OCI-LY3 (cell line): ENCODE data around the gene CUL2.
A peak's percentile ranks its signal among the peaks of the same experiment; 100 is the strongest.

Experiments used
- H2AFZ ChIP-seq: fragments of 200-600, 300-600 bp; shearing (Covaris generic); 2 replicates; pipeline ENCODE4 v1.6.0; 2014; ENCODE audit warnings: antibody characterized with exemption, low read depth, low read length
- H3K27ac ChIP-seq: fragments of 200-600, 300-600 bp; sonication (generic); 2 replicates; pipeline ENCODE4 v1.5.1; 2014; ENCODE audit warnings: mild to moderate bottlenecking, low read length, moderate library complexity, mixed read lengths
- H3K27me3 ChIP-seq: fragments of 200-600, 300-600 bp; sonication (generic); 2 replicates; pipeline ENCODE4 v1.6.1; 2014; ENCODE audit warnings: low read depth, low read length, mixed read lengths
- H3K36me3 ChIP-seq: fragments of 200-600, 300-600 bp; sonication (generic); replicated peaks from 2 replicates; pipeline ENCODE3; 2014; ENCODE audit warnings: low read depth, low read length, mixed read lengths
- H3K4me1 ChIP-seq: fragments of 300-600, 200-600 bp; sonication (generic); 2 replicates; pipeline ENCODE4 v1.6.1; 2014; ENCODE audit warnings: low read length, mixed read lengths
- H3K4me2 ChIP-seq: fragments of 200-600, 300-600 bp; sonication (generic); 2 replicates; pipeline ENCODE4 v1.6.1; 2014; ENCODE audit warnings: low read length, mixed read lengths
- H3K4me3 ChIP-seq: fragments of 300-600, 200-600 bp; sonication (generic); 2 replicates; pipeline ENCODE4 v1.5.1; 2014; ENCODE audit warnings: antibody characterized with exemption, mild to moderate bottlenecking, low read length, moderate library complexity
- H3K79me2 ChIP-seq: fragments of 300-600, 200-600 bp; shearing (Covaris generic); 2 replicates; pipeline ENCODE4 v1.6.1; 2014; ENCODE audit warnings: mild to moderate bottlenecking, low read length, mixed read lengths
- H3K9ac ChIP-seq: fragments of 300-600, 200-600 bp; shearing (Covaris generic); 2 replicates; pipeline ENCODE4 v1.6.0; 2014; ENCODE audit warnings: mild to moderate bottlenecking, low read length, moderate library complexity
- H3K9me3 ChIP-seq: fragments of 200-600, 300-600 bp; shearing (Covaris generic); 2 replicates; pipeline ENCODE4 v1.6.1; 2014; ENCODE audit warnings: low read length, mixed read lengths; ENCODE audit not compliant: insufficient read depth
- H4K20me1 ChIP-seq: fragments of 200-600, 300-600 bp; sonication (generic); 2 replicates; pipeline ENCODE4 v1.6.1; 2016; ENCODE audit warnings: low read length, mixed read lengths; ENCODE audit not compliant: insufficient read depth
- CTCF ChIP-seq: fragments of 200-600, 300-600 bp; sonication (generic); IDR thresholded peaks from 2 replicates; pipeline ENCODE4 v1.5.1; 2014; ENCODE audit warnings: antibody characterized with exemption, low read length, low read depth
- EZH2phosphoT487 ChIP-seq: fragments of 200-600 bp; shearing (Covaris generic); IDR thresholded peaks from 2 replicates; pipeline ENCODE4 v1.6.1; 2018; ENCODE audit warnings: antibody characterized with exemption, mixed run types, low read depth

CUL2 gene

DNA sequence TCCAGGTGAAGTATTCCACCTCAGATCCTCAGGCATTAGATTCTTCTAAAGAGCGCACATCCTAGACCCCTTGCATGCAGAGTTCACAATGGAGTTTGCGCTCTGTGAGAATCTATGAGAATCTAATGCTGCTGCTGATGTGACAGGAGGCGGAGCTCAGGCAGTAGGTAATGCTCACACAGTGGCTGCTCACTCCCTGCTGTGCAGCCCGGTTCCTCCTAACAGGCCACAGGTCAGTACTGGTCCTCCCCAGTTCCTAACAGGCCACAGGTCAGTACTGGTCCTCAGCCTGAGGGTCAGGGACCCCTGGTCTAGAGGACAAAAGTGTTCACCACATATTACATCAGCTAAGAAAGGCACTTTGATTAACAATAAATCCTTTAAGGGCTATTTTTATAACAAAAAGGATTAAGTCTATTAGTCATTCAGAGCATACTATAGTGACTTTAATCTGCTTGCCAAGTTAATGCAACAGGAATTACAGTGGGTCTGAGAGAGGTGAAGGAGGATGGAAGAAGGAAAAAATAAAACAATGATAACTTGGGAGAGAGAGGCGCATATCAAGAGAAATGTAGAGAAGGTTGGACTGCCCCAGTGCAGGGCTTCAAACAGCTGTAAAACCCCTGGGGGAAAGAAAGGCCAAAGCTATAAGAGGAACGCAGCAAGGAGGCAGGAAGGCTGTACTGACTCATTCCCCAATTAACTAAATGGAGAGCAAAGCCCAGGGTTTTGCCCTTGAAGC is 49.2 kb downstream of the CUL2 start:
- no peak overlapping the region for H3K9ac ChIP-seq
- no peaks in the 10 kb centered on the region for H3K9me3 ChIP-seq
- no peaks in the 10 kb centered on the region for H3K4me1 ChIP-seq
- H3K27ac ChIP-seq, result no peak overlapping the region
- H2AFZ ChIP-seq, result no peak overlapping the region
- no peaks in the 10 kb centered on the region for H3K27me3 ChIP-seq
- H3K79me2 ChIP-seq, result no peaks in the 10 kb centered on the region
- no peak overlapping the region for H3K4me2 ChIP-seq
- TF ChIP-seq EZH2phosphoT487 (no peak), CTCF (no peak)
- H4K20me1 ChIP-seq, result no peaks in the 10 kb centered on the region
- no peak overlapping the region for H3K4me3 ChIP-seq
- H3K36me3 ChIP-seq, result peaks cover 4% of the 10 kb centered on the region

DNA sequence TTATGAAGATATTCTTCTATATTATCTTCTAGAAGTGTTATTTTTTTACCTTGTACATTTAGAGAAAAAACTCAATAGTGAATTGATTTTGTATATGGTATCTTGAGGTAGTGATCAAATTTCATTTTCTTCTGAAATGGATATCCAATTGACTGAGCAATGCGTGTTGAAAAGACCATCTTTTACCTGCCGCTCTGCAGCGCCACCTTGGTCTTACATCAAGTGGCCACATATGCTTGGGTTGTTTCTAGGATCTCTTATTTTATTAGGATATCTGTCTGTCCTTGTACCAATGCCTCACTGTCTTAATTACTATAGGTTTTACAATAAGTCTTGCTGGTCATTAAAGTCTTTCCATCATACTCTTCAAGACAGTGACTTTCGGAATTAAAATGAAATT is 53.0 kb downstream of the CUL2 start:
- H3K27ac ChIP-seq, result no peak overlapping the region
- no peak overlapping the region for H2AFZ ChIP-seq
- no peak overlapping the region for H3K9ac ChIP-seq
- H3K4me2 ChIP-seq, result no peak overlapping the region
- no peak overlapping the region for H3K4me3 ChIP-seq
- H4K20me1 ChIP-seq, result no peaks in the 10 kb centered on the region
- TF ChIP-seq CTCF, result no peak
- TF ChIP-seq EZH2phosphoT487, result no peak
- peaks cover 5% of the 10 kb centered on the region for H3K36me3 ChIP-seq
- no peaks in the 10 kb centered on the region for H3K79me2 ChIP-seq
- no peaks in the 10 kb centered on the region for H3K27me3 ChIP-seq
- H3K4me1 ChIP-seq, result no peaks in the 10 kb centered on the region
- no peaks in the 10 kb centered on the region for H3K9me3 ChIP-seq

DNA sequence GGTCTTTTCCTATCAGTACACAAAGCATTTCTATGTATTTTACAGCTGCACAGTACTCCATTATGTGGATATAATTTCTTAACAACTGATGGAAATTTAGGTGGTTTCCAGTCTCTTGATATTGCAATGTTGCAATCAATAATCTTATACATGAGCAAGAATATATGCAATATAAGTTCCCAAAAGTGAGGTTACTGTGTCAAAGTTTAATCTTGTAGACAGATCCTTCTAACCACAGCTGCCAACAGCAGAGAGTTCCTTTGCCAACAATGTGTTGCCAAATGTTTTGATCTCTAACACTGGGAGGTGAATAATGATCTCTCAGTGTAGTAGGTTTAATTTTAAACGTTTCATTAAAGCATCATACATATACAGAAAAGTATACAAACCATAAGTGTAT is 54.5 kb downstream of the CUL2 start:
- H3K4me2 ChIP-seq, result no peak overlapping the region
- no peak overlapping the region for H3K4me3 ChIP-seq
- H3K79me2 ChIP-seq, result no peaks in the 10 kb centered on the region
- H3K9me3 ChIP-seq, result no peaks in the 10 kb centered on the region
- no peaks in the 10 kb centered on the region for H3K4me1 ChIP-seq
- no peaks in the 10 kb centered on the region for H3K27me3 ChIP-seq
- no peak overlapping the region for H2AFZ ChIP-seq
- TF ChIP-seq EZH2phosphoT487, result no peak
- TF ChIP-seq CTCF, result no peak
- peaks cover 5% of the 10 kb centered on the region for H3K36me3 ChIP-seq
- H3K9ac ChIP-seq, result no peak overlapping the region
- no peak overlapping the region for H3K27ac ChIP-seq
- no peaks in the 10 kb centered on the region for H4K20me1 ChIP-seq

DNA sequence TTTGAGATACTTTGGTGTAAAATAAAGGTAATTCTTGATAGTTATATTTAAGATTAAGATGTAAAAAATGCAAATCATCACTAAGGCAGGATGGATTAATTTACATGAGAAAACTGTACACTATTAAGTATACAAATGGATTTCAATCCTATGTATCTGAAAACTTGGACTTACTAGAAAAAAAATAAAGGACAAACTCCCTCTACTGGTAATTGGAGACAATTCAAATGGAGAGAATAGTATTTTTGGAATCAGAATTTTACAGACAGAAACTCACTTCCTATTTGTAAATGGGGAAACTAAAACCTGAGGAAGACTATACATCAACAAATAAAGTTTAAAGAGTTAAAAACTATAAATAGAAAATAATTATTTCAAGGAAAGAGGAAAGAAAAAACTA is 62.6 kb downstream of the CUL2 start:
- Histone ChIP-seq H4K20me1 (no peaks in the 10 kb centered on the region), H3K36me3 (peaks cover 8% of the 10 kb centered on the region), H3K27me3 (no peaks in the 10 kb centered on the region)

More for the DNA sequence above, 62.6 kb downstream of the CUL2 start:
- Histone ChIP-seq H3K4me3 (no peak overlapping the region), H3K79me2 (no peaks in the 10 kb centered on the region), H3K27ac (no peak overlapping the region), H3K4me2 (no peak overlapping the region), H2AFZ (no peak overlapping the region), H3K9me3 (no peaks in the 10 kb centered on the region), H3K9ac (no peak overlapping the region), H3K4me1 (no peaks in the 10 kb centered on the region)
- TF ChIP-seq CTCF, result peak; percentile 14; the same call in 1 of the 2 replicates
- no peak for TF ChIP-seq EZH2phosphoT487
